Mammary epithelial cell (primary cell): ENCODE results near the gene CORO1C.
A peak's percentile ranks its signal among the peaks of the same experiment; 100 is the strongest.

Source experiments
- EZH2 ChIP-seq: IDR thresholded peaks from 2 replicates; pipeline ENCODE4 v1.6.1; 2012; ENCODE audit warnings: low read length, inconsistent platforms, borderline replicate concordance
- TF ChIP-seq, protein P1 (sequence below), 2 donors: IDR thresholded peaks in 1 of 2; conservative IDR thresholded peaks in 1 of 2; 2 replicates each; pipeline ENCODE4 v1.5.1; 2011 to 2012; ENCODE audit warnings: inconsistent platforms in 2 of 2, low read length in 2 of 2, mild to moderate bottlenecking in 2 of 2, control low read depth in 1 of 2, low read depth in 1 of 2; ENCODE audit not compliant: insufficient read depth in 1 of 2; ENCODE audit errors: extremely low read depth in 1 of 2

DNA sequence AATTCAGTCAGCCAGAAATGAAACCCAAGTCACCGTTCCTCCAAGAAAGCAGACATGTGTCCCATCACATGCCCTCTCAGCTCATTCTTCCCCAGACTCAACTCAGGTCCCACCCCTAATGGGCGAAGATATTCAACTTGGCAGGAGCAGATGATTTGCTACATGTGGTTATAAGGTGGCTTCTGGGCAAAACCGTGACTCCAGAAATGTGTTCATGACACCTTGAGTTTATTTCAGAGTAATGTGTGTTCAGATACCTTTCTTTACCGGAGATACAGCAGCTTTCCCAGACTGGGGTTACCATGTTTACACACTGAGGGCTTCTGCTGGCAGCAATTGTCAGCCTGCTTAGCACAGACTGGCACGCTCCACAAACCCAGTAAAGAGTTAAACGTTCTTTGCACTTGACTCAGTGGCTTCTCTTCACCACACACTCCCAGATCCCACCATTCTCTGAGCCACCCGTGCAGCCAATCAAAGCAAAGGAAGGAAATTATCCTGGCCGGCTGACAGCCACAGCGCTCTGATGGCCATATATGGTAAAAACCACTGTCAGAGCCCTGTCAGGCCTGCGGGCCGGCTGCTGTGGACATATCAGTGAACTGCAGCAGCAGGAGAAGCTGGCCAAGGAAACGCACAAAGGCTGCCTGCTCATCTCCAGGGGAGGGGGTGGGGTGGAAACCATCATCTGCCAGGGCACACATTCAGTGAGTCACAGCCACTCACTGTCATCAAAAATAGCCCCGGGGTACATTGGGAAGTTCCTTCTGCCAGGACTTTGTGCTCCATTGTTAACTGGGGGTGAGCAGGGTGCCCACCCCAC lies 39.9 kb downstream of the CORO1C start:
- TF ChIP-seq, protein P1, sequence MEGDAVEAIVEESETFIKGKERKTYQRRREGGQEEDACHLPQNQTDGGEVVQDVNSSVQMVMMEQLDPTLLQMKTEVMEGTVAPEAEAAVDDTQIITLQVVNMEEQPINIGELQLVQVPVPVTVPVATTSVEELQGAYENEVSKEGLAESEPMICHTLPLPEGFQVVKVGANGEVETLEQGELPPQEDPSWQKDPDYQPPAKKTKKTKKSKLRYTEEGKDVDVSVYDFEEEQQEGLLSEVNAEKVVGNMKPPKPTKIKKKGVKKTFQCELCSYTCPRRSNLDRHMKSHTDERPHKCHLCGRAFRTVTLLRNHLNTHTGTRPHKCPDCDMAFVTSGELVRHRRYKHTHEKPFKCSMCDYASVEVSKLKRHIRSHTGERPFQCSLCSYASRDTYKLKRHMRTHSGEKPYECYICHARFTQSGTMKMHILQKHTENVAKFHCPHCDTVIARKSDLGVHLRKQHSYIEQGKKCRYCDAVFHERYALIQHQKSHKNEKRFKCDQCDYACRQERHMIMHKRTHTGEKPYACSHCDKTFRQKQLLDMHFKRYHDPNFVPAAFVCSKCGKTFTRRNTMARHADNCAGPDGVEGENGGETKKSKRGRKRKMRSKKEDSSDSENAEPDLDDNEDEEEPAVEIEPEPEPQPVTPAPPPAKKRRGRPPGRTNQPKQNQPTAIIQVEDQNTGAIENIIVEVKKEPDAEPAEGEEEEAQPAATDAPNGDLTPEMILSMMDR (conservative IDR thresholded peaks at IDR 0.05 in 1 of 2, IDR thresholded peaks at IDR 0.05 in 1 of 2; ENCODE audit: extremely low read depth in 1 of 2, insufficient read depth in 1 of 2, low read depth in 1 of 2, low read length in 2 of 2) = peak; percentile 41 to 44
- TF ChIP-seq EZH2 = no peak
